Stimulated activated effector memory CD8-positive, alpha-beta T cell treated with anti-CD3 and anti-CD28 coated beads, Interleukin-12 subunit alpha, Interleukin-12 subunit beta, amount 100 ng/mL, for 72 hours (primary cell): Measurements from ENCODE around the gene ZSWIM9.

Experiments
- ATAC-seq: fragments of 150-1000 bp; cut with Tn5 transposase; 2 replicates; pipeline ENCODE4 v1.10.0; 2021
- DNase-seq, 2 donors: peaks; one replicate each; pipeline ENCODE4 v3.0.0; 2021 to 2022; ENCODE audit warnings: low spot score in 2 of 2
- H3K27ac Mint-ChIP-seq: one replicate; pipeline ENCODE4 v1.8.0; 2022; ENCODE audit warnings: mild to moderate bottlenecking, mixed read lengths
- H3K36me3 Mint-ChIP-seq: one replicate; pipeline ENCODE4 v1.8.0; 2022; ENCODE audit warnings: mild to moderate bottlenecking, mixed read lengths
- H3K4me1 Mint-ChIP-seq: one replicate; pipeline ENCODE4 v1.8.0; 2022; ENCODE audit warnings: mixed read lengths
- H3K4me3 Mint-ChIP-seq: one replicate; pipeline ENCODE4 v1.8.0; 2022; ENCODE audit warnings: mild to moderate bottlenecking, mixed read lengths
- H3K9me3 Mint-ChIP-seq: one replicate; pipeline ENCODE4 v1.8.0; 2022; ENCODE audit warnings: mixed read lengths

The ZSWIM9 gene

DNA sequence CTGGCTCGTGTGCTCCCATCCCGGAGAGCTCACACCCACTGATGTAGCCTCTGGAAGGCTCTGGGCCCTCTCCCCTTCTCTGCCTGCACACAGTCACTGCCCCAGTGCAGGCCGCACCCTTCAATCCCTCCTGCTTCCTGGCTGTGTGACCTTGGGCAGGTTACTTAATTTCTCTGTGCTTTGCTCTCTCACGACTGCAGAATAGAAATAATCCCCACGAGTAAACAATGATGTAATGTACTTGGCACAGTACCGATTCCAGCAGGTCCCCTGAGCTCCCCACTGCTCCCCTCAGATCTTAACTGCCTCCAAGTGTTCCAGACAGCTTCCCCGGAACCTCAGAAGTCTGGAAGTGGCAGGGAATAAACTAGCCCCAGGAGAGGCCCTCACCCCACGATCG is 16.5 kb upstream of the ZSWIM9 start:
- H3K27ac Mint-ChIP-seq = peak overlapping the region; percentile 57
- peaks cover 97% of the 10 kb centered on the region for H3K36me3 Mint-ChIP-seq

DNA sequence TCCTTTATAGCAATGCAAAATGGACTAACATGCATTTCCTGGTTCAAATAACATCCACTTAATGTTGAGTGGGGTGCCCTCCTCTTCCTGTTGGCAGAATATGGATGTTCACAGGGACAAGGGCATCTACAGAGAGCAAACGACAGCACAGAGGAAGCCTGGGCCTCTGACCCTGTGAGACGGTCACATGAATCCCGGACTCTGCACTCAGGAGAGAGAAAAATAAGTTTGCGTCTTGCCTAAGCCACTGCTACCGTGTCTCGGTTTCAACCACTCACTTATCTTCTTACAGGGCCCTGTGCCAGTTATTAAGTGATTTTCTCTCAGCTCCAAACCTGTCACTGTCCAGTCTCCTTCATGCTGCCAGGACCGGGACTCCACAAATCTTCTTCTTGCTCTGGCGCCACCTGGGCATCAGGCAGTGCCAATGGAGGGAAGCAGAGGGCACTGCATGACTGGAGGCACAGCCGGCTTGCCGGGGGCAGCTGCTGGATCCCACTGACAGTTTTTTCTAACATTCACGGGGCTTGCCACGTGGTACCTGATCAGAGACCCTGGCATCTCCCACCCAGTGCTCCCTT is 12.2 kb upstream of the ZSWIM9 start:
- Mint-ChIP-seq H3K36me3 (peaks cover 97% of the 10 kb centered on the region), H3K9me3 (no peaks in the 10 kb centered on the region), H3K4me3 (no peak overlapping the region), H3K27ac (peak overlapping the region; percentile 56), H3K4me1 (peaks cover 11% of the 10 kb centered on the region)
- ATAC-seq (no peak), DNase-seq (no peak)

More for the DNA sequence above, 16.5 kb upstream of the ZSWIM9 start:
- ATAC-seq (no peak), DNase-seq (no peak)
- H3K4me3 Mint-ChIP-seq = no peak overlapping the region
- no peaks in the 10 kb centered on the region for H3K9me3 Mint-ChIP-seq
- peaks cover 11% of the 10 kb centered on the region for H3K4me1 Mint-ChIP-seq

DNA sequence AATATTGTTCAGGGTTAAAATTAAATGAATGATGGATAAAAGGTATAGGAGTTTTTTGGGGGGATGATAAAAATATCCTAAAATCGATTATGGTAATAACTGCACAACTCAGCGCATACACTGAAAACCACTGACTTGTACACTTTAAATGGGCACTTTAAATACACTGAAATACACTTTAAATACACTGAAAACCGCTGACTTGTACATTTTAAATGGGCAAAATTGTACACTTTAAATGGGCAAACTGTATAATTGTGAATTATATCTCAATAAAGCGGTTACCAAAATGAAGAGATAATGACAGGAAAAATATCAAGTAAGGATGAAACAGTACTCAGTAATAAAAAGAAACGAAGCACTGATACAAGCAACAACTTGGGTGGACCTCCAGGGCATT is 1.8 kb upstream of the ZSWIM9 start:
- Mint-ChIP-seq H3K4me3 (peak overlapping the region; percentile 85), H3K27ac (no peak overlapping the region), H3K36me3 (peaks cover 78% of the 10 kb centered on the region), H3K4me1 (peaks cover 40% of the 10 kb centered on the region), H3K9me3 (no peaks in the 10 kb centered on the region)
- ATAC-seq = no peak
- DNase-seq = no peak

DNA sequence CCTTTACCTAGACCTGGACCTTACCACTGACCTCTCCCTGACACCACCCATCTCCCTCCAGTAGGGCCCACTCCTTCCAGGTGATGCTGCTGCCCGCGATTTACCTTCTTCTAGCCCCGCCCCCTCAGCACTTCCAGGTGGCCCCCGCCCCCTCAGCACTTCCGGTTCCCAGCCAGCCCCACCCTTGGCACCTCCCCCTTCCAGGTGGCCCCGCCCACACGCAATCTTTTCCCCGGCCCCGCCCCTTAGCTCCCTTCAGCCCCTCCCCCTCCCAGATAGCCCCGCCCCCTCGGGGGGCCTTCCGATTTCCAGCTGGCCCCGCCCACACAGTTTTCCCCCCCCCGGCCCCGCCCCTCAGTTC is 922 bp upstream of the ZSWIM9 start:
- peak; percentile 8 for ATAC-seq
- H3K27ac Mint-ChIP-seq = peak overlapping the region; percentile 95
- peak; percentile 88 to 94 for DNase-seq

GRCh38 chr19:48170817-48171347 is 402 bp downstream of the ZSWIM9 start:
- no peak for DNase-seq
- Mint-ChIP-seq H3K4me3 (peak overlapping the region; percentile 85), H3K36me3 (peaks cover 70% of the 10 kb centered on the region), H3K4me1 (peaks cover 48% of the 10 kb centered on the region), H3K9me3 (no peaks in the 10 kb centered on the region), H3K27ac (peak overlapping the region; percentile 95)
- ATAC-seq = peak; percentile 5

More for the DNA sequence above, 922 bp upstream of the ZSWIM9 start:
- Mint-ChIP-seq H3K4me1 (peaks cover 40% of the 10 kb centered on the region), H3K9me3 (no peaks in the 10 kb centered on the region), H3K4me3 (peak overlapping the region; percentile 85), H3K36me3 (peaks cover 75% of the 10 kb centered on the region)

DNA sequence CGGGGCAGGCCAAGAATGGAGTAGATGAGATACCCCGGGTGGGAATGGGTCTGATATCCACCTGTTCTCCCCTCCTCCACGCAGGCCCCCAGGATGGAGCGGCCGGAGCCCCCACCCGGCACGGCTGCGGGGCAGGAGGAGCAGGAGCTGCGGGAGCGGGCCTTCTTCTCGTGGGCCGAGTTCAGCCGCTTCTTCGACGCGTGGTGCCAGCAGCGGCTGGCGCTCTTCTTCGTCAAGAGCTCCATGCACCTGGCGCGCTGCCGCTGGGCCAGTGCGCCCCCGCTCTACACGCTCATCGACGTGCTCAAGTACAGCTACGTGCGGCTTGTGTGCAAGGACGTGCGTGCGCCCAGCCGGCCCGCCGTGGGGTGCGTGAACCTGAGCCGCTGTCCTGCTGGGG is 1.2 kb downstream of the ZSWIM9 start:
- Mint-ChIP-seq H3K27ac (peak overlapping the region; percentile 95), H3K36me3 (peaks cover 72% of the 10 kb centered on the region), H3K4me1 (peaks cover 48% of the 10 kb centered on the region), H3K9me3 (no peaks in the 10 kb centered on the region), H3K4me3 (peak overlapping the region; percentile 85)
- ATAC-seq = no peak
- DNase-seq = no peak

DNA sequence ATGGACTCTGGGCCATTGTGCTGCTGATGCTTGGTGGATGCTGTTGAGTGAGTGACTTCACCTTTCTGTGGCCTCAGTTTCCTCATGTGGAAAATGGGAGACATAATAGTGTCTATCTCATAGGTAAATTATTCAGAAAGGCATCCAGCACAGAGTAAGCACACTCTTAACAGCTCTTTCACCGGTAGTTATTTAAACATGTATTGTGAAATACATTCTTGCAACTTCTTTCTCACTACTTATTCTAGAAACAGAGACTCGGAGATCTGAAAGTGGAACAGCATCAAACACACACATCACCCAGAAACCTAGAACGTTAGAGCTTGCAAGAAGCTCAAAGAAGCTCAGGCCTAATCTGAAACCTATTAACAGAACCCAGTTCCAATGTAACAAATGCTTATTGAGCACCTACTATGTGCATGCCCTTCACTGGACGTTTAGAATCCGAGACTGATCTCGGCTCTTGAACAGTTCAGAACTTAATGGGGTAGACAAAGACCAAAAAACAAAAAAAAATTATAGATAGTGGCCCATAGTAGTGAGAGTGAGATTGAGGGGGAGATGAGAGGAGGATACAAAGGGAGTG is 4.1 kb downstream of the ZSWIM9 start:
- Mint-ChIP-seq H3K36me3 (peaks cover 64% of the 10 kb centered on the region), H3K9me3 (no peaks in the 10 kb centered on the region), H3K4me1 (peaks cover 31% of the 10 kb centered on the region), H3K27ac (peak overlapping the region; percentile 89), H3K4me3 (no peak overlapping the region)
- ATAC-seq (no peak), DNase-seq (no peak)

DNA sequence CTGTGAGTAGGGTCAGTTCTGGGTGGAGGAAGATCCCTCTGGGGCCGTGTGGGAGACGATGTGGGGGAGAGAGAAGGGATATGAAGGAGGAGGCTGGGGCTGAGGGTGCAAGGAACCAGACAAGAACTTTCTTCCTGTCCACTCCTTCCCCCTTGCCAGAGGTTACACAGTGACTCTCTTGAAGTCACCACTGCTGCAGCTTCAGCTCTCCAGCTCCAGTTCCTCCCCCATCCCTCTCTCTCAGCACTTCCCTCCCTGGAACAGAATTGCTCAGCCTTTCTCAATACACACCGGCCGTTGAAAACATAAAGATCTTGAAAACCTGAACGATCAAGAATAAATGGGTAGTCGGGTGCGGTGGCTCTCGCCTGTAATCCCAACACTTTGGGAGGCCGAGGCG is 5.1 kb downstream of the ZSWIM9 start:
- Mint-ChIP-seq H3K27ac (peak overlapping the region; percentile 89), H3K9me3 (no peaks in the 10 kb centered on the region), H3K36me3 (peaks cover 55% of the 10 kb centered on the region), H3K4me1 (peaks cover 24% of the 10 kb centered on the region), H3K4me3 (no peak overlapping the region)
- ATAC-seq (no peak), DNase-seq (no peak)

DNA sequence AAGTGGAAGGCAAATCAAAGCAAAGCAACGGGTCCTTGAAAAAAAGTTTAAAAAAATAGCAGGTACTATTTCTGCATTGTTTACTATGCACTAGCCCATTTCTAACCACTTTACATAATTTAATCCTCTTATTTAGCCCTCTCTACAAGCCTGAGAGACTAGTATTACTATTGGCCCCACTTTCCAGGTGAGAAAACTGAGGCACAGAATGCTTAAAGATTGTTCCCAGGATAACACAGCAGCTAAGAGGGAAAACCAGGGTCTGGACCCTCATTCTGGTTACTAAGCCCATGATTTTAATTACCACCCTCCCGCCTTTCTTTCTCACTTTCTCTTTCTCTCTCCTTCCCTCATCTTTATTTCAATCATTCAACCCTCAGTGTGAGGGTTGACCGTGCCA is 5.7 kb downstream of the ZSWIM9 start:
- H3K4me3 Mint-ChIP-seq = no peak overlapping the region
- H3K36me3 Mint-ChIP-seq = peaks cover 49% of the 10 kb centered on the region
- ATAC-seq = no peak
- no peak for DNase-seq
- peaks cover 18% of the 10 kb centered on the region for H3K4me1 Mint-ChIP-seq
- no peak overlapping the region for H3K27ac Mint-ChIP-seq
- no peaks in the 10 kb centered on the region for H3K9me3 Mint-ChIP-seq

GRCh38 chr19:48181505-48181904 is 11.0 kb downstream of the ZSWIM9 start:
- Mint-ChIP-seq H3K27ac (no peak overlapping the region), H3K4me1 (no peaks in the 10 kb centered on the region), H3K4me3 (no peak overlapping the region), H3K36me3 (peaks cover 12% of the 10 kb centered on the region), H3K9me3 (no peaks in the 10 kb centered on the region)
- ATAC-seq (no peak), DNase-seq (no peak)

DNA sequence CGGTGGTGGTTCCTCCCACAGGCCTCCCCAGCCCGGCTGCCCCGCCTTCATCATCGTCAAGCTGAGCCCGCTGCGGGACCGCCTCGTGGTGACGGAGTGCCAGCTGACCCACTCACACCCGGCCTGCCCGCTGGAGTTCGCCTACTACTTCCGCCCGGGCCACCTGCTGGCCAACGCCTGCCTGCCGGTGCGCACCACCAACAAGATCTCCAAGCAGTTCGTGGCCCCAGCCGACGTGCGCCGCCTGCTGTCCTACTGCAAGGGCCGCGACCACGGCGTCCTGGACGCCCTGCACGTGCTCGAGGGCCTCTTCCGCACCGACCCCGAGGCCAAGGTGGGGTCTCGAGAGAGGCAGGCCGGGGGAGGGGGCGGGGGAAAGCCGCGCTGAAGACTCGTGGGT is 12.0 kb downstream of the ZSWIM9 start:
- H3K36me3 Mint-ChIP-seq = peaks cover 10% of the 10 kb centered on the region
- no peak overlapping the region for H3K4me3 Mint-ChIP-seq
- no peaks in the 10 kb centered on the region for H3K4me1 Mint-ChIP-seq
- no peak overlapping the region for H3K27ac Mint-ChIP-seq
- ATAC-seq (no peak), DNase-seq (no peak)
- H3K9me3 Mint-ChIP-seq = no peaks in the 10 kb centered on the region

DNA sequence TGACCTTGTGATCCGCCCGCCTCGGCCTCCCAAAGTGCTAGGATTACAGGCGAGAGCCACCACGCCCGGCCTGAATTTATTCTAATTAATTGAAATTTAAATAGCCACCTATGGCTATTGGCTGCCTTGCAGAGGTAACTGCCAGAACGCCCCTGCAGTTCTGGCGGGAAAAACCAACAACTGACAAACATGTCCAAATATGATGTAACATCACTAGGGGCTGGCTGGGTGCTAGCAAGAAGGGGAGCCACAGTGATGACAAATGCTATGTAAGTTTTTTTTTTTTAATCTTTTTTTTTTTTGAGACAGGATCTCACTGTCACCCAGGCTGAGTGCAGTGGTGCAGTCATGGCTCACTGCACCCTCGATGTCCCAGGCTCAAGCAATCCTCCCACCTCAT is 12.9 kb downstream of the ZSWIM9 start:
- no peaks in the 10 kb centered on the region for H3K4me1 Mint-ChIP-seq
- ATAC-seq (no peak), DNase-seq (no peak)
- no peak overlapping the region for H3K27ac Mint-ChIP-seq
- peaks cover 18% of the 10 kb centered on the region for H3K36me3 Mint-ChIP-seq
- H3K9me3 Mint-ChIP-seq = no peaks in the 10 kb centered on the region
- H3K4me3 Mint-ChIP-seq = no peak overlapping the region

- no peak for ATAC-seq
- H3K4me3 Mint-ChIP-seq = no peak overlapping the region
- H3K27ac Mint-ChIP-seq = no peak overlapping the region
- no peaks in the 10 kb centered on the region for H3K9me3 Mint-ChIP-seq
- H3K36me3 Mint-ChIP-seq = peaks cover 26% of the 10 kb centered on the region
- no peak for DNase-seq
- no peaks in the 10 kb centered on the region for H3K4me1 Mint-ChIP-seq
Measured at GRCh38 chr19:48186015-48186414, 15.5 kb downstream of the ZSWIM9 start.

- ATAC-seq = no peak
- Mint-ChIP-seq H3K4me1 (no peaks in the 10 kb centered on the region), H3K4me3 (no peak overlapping the region), H3K27ac (no peak overlapping the region), H3K9me3 (no peaks in the 10 kb centered on the region), H3K36me3 (peaks cover 27% of the 10 kb centered on the region)
- DNase-seq = no peak
Measured at GRCh38 chr19:48186541-48186991, 16.1 kb downstream of the ZSWIM9 start.

- Mint-ChIP-seq H3K36me3 (peaks cover 34% of the 10 kb centered on the region), H3K9me3 (no peaks in the 10 kb centered on the region), H3K27ac (no peak overlapping the region), H3K4me3 (no peak overlapping the region), H3K4me1 (peaks cover 10% of the 10 kb centered on the region)
- peak in 1 of 2 donors; percentile 17 for DNase-seq
- ATAC-seq = peak; percentile 84
Measured at GRCh38 chr19:48190288-48190884, 19.9 kb downstream of the ZSWIM9 start.

DNA sequence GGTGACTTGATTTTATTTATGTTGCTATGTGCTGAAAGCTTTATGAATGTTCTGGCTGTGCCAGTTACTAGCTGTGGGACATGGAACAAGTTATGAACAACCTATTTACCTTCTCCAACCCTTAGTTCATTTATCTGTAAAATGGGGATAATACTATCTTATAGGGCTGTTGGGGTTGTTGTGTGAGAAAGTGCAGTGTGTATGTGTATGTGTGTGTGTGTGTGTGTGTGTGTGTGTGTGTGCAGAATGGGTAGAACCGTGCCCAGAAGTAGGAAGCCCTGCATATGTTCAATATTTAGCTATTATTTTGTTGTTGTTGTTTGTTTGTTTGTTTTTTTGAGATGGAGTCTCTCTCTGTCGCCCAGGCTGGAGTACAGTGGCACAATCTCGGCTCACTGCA is 20.4 kb downstream of the ZSWIM9 start:
- H3K4me3 Mint-ChIP-seq = no peak overlapping the region
- H3K9me3 Mint-ChIP-seq = no peaks in the 10 kb centered on the region
- DNase-seq = no peak
- ATAC-seq = no peak
- peaks cover 34% of the 10 kb centered on the region for H3K36me3 Mint-ChIP-seq
- no peak overlapping the region for H3K27ac Mint-ChIP-seq
- peaks cover 10% of the 10 kb centered on the region for H3K4me1 Mint-ChIP-seq
